ENCODE measurements around the gene SHISA5.

GRCh38 chr3:48475188-48475587 is 28.8 kb downstream of the SHISA5 start:
- TF ChIP-seq CTCF (conservative IDR thresholded peaks at IDR 0.05) (no peak), ZFX (IDR thresholded peaks at IDR 0.05) (no peak)
